GM18870 (cell line): ENCODE results near the gene LRRTM4.

Source experiments
- ATAC-seq: cut with Tn5 transposase; IDR thresholded peaks from one replicate; pipeline ENCODE4 v1.9.1; 2021; ENCODE audit warnings: moderate library complexity; ENCODE audit not compliant: unreplicated experiment

The LRRTM4 gene

DNA sequence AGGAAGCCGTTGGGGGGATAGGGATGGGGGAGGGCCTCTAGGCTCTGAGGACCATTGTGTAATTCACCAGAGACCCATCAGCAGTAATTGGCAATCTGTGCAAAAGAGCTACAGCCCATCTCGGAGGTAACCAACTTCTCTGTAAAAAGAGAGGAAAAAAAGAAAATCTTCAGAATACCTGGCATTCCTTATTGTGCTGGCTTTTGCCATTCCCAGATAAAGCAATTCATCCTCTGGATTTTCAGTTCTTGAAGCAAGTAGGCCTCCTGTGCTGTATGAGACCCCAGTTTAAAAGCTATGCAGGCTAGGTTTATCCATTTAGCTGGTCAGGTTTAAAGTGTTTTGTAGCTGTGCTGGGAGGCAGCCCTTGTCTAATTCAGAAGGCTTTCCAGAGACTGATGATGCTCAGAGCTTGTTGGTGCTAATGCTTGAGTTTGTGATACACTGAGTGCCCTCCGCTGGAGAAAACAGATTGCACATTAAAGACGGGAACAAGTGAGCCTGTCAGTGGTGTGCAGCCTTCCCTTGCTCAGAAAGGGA, at the start of gene LRRTM4:
Gene LRRTM4 (minus strand): TSS at position 446 of the 540 bp plus-strand sequence.
- no peak for ATAC-seq

DNA sequence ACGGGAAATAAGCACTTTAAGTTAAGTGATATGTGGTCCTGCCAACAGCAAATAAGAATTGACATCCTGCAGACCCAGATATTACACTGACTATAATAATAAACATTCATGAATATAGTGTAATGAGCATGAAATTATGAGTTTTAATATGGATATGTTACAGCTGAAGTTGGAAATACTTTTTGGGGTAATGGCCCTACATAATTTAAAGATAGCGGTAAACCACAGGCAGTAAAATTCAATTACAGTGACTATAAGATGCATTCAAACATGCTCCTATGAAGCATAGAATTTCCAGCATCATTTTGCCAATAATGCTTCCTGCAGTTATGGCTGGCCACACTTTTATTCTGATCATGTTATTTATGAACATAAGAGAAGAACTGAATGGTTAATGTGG, 49.4 kb upstream of the LRRTM4 start:
- no peak for ATAC-seq

DNA sequence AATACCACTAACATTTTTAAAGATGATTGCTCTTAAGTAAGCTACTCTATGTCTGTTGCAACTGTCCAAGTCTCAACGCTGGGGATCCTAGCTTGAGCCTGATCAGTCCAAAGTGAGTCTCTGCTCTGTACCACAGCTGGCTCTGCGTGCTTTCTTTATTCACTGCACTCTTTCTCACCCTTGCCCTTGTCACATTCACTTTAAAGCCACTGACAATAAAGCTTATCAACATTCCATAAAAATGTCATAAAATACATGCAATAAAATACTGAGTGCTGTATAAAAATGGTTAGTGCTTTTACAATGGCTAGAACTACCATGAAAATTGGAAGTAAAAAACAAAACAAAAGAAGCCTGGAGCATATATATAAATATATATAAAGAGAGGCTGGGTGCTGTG, 45.5 kb upstream of the LRRTM4 start:
- ATAC-seq: no peak

DNA sequence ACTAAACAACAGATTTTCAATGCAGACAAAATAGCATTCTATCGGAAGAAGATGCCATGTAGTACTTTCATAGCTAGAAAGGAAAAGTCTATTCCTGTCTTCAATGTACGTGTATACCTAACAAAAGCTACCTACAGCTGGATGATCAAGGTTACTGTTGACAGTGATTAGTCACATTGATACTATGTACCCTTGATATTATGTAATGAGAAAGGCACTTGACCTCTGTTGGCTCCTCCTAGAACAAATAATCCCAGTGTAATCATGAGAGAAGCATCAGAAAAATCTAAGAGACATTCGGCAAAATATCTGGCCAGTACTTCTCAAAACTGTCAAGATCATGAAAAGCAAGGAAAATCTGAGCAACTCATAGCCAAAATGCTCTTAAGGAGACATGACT, 44.4 kb upstream of the LRRTM4 start:
- ATAC-seq: no peak

DNA sequence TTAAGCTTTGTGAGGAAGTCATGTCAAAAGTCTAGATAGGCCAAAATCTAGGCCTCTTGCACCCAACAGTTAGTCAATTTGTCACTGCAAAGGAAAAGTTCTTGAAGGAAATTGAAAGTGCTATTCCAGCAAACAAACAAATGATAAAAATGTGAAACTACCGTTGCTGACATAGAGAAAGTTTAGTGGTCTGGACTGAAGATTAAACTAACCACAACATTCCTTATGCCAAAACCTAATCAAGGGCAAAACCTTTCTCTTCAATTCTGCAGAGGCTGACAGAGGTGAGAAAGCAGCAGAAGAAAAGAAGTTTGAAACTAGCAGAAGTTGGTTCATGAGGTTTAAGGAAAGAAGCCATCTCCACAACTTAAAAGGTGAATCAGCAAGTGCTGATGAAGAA, 44.0 kb upstream of the LRRTM4 start:
- no peak for ATAC-seq

DNA sequence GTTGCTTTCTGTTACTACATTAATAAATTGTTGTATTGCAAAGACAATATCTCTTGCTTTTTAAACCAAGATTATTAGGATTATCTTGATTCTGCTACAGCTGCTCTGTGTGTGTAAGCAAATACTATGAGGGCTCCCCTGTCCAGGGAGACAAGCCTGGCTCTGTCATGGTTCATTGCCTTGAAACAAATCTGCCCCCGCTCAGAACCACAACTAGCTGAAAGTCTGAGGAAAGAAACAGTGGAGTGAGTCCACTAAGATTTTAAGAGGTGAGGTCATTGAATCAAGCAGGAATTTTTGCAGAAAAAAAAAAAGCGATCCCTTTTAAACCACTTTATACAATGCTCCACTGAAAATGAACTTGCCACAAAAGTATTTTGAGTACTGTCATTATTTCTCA, 30.8 kb upstream of the LRRTM4 start:
- no peak for ATAC-seq

DNA sequence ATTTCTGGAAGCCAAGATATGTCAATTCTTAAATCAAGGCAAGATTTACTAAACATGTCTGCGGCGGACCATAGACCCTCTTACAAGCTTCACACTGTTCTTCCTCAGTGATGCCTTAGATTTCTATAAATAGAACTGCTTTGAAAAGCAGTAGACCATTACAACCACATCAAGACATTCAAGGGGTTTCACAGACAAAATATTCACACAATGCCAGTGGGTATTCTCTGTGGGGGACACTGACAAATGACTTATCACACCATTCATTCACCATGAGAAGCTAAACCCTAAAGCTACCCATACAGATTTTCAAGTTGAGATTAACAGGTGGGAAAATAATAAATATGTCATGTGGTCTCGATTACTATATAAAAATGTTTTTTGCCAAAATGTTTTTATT, 15.9 kb upstream of the LRRTM4 start:
- no peak for ATAC-seq

DNA sequence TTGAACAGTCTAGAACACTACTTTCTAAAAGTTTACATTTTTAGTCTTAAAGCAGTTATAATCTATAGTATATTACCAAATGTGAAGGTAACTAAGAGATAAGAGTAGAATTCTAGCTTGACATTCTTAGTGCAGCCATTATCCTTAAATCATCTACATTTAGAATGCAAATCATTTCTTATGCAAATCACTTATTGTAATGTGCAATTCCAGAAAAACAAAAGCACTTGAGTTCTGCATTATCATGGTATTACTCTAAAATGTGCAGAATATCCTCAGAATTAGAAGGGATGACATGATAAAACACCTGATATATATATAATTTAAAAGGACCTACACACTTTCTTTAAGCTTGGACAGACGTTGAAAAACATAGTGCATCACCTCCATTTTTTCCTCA, 712 bp upstream of the LRRTM4 start:
- no peak for ATAC-seq

DNA sequence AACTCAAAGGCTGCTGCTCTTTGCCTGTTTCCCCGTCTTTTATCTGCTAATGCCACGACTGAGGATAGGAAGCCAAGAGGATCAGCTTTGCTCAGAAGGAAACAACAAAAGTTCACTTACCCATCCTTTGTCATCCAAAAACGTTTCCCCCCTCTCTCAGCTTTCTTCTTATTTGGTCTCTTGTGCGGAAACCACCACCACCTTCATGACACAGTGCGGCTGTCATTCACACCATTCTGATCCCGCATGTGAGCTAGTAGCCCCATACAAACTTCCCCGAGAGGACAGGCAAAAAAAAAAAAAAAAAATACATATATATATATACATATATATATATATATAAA, 656 bp downstream of the LRRTM4 start:
- ATAC-seq: no peak

DNA sequence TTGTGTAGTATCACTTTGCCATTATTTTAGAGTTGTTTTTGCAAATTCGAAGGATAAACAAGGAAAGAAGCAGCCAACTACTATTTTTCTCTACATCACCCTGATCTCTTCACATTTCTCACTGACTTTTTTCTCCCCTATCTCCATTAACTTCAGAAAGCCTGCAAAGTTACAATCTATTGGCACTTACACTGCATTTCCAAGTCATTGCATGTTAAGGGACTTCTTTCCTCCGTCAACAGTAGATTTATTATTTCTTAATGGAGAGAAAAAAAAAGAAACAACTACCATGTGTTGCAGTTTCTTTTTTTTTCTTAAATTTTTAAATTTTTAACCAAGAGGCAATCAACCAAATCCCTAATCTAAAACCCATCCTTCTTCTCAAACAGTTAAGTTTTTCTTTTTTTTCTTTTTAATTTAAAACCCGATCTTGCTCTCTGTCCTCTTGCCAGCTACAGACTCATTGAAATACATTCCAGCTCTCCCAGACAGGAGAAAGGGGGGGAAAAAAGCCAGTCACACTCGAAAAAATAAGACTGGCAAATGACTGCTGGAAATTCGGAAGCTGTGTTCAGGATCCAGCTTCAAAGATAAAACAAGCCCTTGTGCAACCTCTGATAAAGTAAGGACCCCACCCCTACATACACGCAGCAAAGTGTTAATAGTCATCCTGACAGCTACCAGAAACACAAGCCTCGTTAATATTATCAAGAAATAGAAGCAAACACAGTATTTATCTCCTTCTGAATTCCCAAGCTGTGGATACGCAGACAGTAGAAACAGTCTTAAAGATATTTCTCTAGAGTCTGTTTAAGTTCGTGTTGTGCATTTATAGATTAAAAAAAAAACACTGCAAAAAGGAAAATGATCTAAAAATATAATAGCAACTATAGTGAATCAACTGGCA, 1.3 kb downstream of the LRRTM4 start:
- ATAC-seq: no peak

DNA sequence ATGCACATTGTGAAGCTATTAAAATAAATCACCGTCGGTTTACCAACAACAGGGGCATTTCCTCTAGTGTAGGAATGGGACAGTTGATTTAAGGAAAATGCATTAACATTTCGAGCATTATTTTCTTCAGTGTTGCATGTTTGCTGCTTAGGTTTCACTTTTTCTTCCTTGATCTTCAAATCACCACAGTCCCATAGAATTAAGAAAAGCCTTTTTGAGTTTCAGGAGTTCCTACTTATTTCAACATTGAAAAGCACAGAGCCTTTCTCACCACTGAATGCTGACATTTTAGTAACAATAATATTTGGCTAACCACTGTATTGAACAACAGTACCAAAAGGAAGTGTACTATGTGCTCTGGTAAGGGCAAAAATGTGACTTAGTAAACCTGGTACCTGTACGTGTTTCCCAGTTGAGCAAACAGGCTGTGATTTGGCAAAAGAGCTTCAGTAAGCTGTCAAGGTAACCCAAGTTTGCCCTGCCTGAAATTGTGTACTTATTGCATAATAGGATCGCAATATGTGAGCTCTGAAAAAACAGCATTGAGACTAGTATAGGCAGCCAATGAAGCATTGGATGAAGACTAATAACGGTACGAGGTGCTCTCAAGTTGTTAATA, 2.2 kb downstream of the LRRTM4 start:
- ATAC-seq: no peak

DNA sequence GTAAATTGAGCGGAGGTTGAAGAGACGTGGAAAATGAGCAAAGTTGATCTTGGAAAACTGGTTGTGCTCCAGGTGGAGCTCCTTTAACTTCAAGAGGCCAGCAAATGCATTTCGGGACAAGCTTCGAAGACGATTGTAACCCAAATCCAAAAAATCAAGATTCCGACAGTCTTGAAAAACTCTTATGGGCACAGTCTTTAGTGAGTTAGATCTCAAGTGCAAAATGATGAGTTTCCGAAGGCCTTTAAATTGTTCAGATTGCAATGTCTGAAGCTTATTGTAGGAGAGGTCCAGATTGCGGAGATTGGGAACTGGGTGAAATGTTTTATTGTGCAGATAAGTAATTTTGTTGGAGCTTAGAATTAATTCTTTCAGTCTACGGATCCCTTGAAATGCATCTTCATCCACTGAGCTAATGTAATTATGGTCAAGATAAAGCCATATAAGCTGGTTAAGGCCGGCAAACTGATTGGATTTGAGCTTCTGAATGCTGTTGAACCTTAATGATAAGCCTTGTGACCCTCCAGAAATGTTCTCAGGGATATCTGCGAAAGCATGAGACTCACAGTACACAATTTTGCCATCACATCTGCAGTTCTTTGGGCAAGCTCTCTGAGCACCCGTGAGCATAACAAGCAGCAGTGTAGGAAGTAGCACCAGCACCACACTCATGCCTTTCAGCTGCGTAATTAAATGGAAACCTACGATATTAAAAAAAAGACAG, 2.9 kb downstream of the LRRTM4 start:
- no peak for ATAC-seq

DNA sequence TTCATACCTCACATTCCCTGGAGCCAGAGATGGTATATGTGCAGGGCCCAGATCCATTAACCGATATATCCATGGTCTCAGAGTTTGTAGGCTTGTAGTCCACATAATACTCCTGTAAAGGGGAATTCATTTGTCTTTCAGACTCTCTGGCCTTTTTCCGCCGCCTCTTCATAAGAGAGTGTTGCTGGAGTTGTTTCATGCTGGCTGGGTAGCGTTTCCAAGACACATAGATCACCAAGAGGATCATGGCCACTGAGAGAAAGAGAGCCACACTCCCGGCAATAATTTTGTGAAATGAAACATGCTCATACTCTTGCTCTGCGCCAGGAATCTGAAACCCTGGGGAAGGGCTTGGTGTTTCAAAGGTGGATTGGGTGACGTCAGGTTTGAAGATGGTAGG, 3.9 kb downstream of the LRRTM4 start:
- ATAC-seq: no peak

DNA sequence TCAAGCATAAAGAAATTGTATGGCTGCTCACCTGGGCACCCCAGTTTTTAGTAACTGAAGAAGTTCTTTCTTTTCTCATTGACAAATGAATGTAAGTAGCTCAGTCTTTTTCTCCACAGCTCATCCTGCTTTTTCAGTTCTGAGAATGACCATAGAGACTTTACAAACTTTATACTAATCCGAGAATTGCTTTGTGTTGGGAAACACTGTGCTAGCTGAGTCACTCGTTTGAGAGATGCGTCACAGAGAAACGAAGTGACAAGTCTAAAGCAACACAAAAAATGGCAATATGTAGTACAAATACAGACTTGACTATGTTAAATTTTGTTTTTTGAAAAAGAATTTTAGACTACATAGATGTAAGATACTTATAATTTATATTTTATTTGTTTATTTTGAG, 9.0 kb downstream of the LRRTM4 start:
- no peak for ATAC-seq

DNA sequence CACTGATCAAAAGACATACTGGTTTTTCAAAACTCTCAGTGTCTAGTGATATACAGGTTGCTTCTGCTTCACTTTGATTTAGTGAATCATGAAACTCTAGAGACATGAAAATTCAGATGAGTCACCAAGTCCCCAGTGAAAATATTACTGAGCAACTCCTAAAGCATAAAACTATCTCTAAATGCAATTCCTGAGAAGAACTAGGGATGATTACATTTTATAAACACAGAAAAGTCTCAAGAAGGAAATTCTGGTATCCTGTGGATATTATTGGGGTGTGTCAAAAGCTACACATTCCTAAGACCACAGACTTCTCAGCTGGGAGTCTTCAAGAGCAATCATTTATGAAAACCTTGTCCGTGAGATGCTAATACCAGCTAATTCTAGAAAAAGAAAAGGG, 9.7 kb downstream of the LRRTM4 start:
- no peak for ATAC-seq

DNA sequence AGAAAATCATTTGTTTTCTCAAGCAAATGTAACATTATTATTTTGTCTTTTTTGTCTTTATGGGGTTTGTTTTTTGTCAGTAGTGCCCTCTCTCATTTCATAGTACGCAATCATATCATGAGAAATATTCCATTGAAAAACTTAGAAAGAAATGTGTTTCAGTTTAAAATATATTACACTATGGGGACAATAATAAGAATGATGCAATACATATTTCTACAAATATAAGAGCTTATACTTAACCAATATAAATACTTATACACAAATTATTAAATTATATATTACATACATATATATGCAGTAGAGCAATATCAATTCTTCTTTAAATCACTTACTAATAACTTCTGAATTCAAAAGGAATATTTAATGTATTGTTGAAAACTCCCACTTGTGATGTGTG, 13.7 kb downstream of the LRRTM4 start:
- no peak for ATAC-seq

DNA sequence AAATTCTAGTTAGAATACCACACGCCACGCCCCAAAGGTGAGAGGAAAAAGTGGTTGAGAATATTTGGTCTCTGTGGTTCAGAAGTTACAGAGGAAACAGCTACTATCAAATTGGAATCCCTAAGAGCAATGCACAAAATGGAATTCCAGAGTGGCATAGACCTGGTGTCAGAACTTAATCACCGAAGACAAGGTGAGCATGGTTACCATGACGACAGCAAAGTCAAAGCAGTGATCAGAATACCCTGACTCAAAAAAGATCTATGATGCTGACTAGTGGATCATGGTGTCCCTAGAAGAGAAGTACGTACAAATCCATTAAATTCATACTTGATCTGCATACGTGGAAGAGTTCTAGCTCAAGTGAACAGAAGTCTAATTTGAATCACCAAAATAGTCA, 14.5 kb downstream of the LRRTM4 start:
- ATAC-seq: no peak

DNA sequence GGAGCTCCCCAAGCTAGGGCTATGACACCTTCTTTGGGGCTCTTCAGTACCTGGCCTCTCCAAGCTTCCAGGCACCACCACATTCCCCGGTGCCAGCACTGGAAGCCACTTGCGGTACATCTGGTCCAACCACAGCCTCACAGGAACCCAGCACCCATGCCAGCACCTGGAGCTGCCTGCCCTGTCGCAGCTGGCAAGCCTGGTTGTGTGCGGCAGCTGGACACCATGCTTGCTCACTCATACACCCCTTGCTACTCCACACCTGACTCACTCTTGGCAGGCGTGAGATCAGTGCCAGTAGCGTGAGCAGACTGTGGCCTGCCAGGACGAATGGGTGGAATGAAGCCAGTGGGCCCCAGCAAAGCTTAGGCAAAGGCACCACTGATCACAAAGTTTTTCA, 34.0 kb downstream of the LRRTM4 start:
- ATAC-seq: no peak

DNA sequence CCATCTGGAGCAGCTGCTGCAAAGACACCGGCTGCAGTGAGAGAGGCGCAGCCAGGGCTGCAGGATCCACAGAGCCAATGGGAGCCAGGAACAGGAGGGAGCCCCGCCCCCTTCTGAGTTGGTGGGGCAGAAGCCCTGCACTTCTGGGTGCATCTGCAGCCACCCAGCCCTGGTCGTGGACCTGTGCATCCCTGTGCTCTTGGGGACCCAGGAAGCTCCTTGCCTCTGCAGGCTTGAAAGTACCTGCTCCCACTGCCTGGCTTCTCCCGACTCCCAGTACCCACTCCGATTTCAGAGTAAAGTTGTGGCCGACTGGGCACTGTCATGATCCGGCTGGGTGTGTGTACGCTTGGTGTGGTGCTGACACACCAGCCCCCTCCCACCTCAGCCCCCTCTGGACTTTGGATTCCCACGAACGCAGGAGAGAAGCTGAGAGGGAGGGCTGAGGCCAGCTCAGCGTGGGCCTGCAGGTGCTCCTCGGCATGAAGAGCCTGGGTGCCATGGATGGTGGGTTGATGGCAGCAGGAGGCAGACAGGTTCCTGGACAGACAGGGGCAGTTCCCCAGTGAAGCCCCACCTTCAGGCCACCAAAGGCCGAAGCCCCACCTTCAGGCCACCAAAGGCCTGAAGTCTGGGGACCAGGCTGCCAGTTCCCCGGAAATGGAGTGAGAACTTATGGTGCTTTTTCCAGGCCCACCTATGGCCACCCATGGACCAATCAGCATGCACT, 34.9 kb downstream of the LRRTM4 start:
- ATAC-seq: no peak

DNA sequence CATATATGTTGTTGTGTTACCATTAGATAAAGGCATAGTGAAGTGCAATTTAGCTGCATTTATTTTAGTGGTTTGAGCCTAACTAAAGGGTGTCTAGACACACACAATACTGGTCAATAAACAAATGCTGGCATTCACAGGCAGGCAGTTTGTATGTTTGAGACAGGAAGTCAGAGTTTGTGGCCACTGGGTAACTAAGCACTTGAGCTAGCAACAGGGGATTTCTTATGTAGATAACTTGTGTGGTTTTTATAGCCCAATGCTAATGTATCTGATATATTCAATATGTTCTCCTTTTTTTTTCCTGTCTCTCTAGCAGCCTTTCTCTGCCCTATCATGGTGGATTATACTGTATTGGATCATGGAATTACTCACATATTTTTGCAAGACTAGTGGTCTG, 38.1 kb downstream of the LRRTM4 start:
- ATAC-seq: no peak

DNA sequence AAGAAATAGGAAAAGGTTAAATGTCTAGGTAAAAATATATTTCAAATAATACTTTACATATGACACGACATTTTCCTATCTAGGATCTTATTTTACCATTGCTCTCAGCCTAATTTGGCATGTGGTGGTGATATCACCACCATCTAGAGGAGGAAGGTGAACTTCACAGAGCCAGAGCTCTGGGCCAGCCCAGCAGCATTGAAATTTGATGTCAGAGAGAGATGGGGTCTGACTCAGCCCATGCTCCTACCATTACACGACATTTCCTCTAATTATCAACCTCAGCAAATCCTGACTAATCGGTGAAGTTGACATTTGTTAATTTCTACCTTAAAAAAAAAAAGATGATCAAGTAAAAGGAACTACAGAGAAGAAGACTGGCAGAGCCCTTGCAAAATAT, 42.3 kb downstream of the LRRTM4 start:
- no peak for ATAC-seq
